Gastrocnemius medialis (tissue), 4 donors: ENCODE results near the gene SHANK1.

Source experiments
- POLR2A ChIP-seq, 2 donors: fragments of 450-650 bp; IDR thresholded peaks; one replicate each; pipeline ENCODE4 v1.6.1; 2017; ENCODE audit warnings: antibody characterized with exemption in 2 of 2, mild to moderate bottlenecking in 2 of 2, moderate library complexity in 2 of 2
- TF ChIP-seq, protein P1 (sequence below), 5 experiments: fragments of 450-650 bp in 3 of 5; fragments of 200-600 bp in 2 of 5; sonication (generic) in 2 of 5; IDR thresholded peaks in 4 of 5; conservative IDR thresholded peaks in 1 of 5; 1 replicate in 4 of 5; 2 replicates in 1 of 5; pipeline ENCODE4 v1.5.1; 2016 to 2019; ENCODE audit warnings: antibody characterized with exemption in 5 of 5, mild to moderate bottlenecking in 3 of 5, moderate library complexity in 3 of 5

DNA sequence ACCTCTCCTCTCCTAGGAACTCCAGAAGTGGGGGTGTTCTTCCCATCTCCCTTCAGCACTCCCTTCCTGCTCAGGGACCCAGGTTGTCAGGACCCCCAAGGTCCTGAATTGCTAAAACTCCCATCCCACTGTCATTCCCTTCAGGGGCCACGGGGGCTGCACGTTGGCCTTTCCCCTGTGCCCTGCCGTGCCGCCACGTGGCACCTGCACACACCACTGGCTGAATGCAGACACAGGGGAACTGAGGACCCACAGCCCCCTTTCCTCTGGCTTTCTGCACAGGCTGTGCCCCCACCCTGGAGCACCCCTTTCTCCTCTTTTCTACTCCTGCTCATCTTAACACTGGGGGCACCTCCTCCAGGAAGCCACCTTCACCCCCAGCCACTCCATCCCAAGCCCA is 9.0 kb downstream of the SHANK1 start:
- TF ChIP-seq, protein P1, sequence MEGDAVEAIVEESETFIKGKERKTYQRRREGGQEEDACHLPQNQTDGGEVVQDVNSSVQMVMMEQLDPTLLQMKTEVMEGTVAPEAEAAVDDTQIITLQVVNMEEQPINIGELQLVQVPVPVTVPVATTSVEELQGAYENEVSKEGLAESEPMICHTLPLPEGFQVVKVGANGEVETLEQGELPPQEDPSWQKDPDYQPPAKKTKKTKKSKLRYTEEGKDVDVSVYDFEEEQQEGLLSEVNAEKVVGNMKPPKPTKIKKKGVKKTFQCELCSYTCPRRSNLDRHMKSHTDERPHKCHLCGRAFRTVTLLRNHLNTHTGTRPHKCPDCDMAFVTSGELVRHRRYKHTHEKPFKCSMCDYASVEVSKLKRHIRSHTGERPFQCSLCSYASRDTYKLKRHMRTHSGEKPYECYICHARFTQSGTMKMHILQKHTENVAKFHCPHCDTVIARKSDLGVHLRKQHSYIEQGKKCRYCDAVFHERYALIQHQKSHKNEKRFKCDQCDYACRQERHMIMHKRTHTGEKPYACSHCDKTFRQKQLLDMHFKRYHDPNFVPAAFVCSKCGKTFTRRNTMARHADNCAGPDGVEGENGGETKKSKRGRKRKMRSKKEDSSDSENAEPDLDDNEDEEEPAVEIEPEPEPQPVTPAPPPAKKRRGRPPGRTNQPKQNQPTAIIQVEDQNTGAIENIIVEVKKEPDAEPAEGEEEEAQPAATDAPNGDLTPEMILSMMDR (IDR thresholded peaks at IDR 0.05 in 4 of 5, conservative IDR thresholded peaks at IDR 0.05 in 1 of 5), result no peak
- no peak for TF ChIP-seq POLR2A (IDR thresholded peaks at IDR 0.05)
